Heart right ventricle (tissue), 16 donors: Measurements from ENCODE around the gene TFDP3. TPM values are rescaled to one million over a fixed set of nuclear protein-coding genes. Genes with fewer than 3 reads are reported as not detected.

Source experiments
- ATAC-seq, 8 donors: fragments of 200-7000 bp; cut with Tn5 transposase; one replicate each; pipeline ENCODE4 v1.9.1; 2020; ENCODE audit warnings: mild to moderate bottlenecking in 8 of 8, moderate library complexity in 8 of 8, moderate number of reproducible peaks in 1 of 8
- DNase-seq, 2 donors: peaks; one replicate each; pipeline ENCODE4 v3.0.0-alpha.2; 2020
- H3K27ac ChIP-seq, 10 donors: fragments of 200-600 bp; sonication (generic) in 2 of 10; one replicate each; pipeline versions ENCODE4 v1.5.0 to v1.8.0; 2020 to 2022; ENCODE audit warnings: mild to moderate bottlenecking in 3 of 10
- H3K27me3 ChIP-seq, 7 donors: fragments of 200-600 bp; one replicate each; pipeline ENCODE4 v1.8.0; 2021 to 2022; ENCODE audit warnings: mild to moderate bottlenecking in 2 of 7
- H3K36me3 ChIP-seq, 9 donors: fragments of 200-600 bp; sonication (generic) in 1 of 9; one replicate each; pipeline versions ENCODE4 v1.5.0 to v1.8.0; 2020 to 2022; ENCODE audit warnings: mild to moderate bottlenecking in 2 of 9
- H3K4me1 ChIP-seq, 9 donors: fragments of 200-600 bp; sonication (generic) in 1 of 9; one replicate each; pipeline versions ENCODE4 v1.5.0 to v1.8.0; 2020 to 2022; ENCODE audit warnings: mild to moderate bottlenecking in 4 of 9
- H3K4me3 ChIP-seq, 10 donors: fragments of 200-600 bp; sonication (generic) in 2 of 10; one replicate each; pipeline versions ENCODE4 v1.5.0 to v1.8.0; 2020 to 2022; ENCODE audit warnings: mild to moderate bottlenecking in 7 of 10, moderate library complexity in 2 of 10
- H3K9me3 ChIP-seq, 11 donors: fragments of 200-600 bp in 10 of 11; sonication (generic) in 2 of 11; one replicate each; pipeline versions ENCODE4 v1.5.0 to v1.8.0; 2013 to 2022; ENCODE audit warnings: mild to moderate bottlenecking in 2 of 11, control low read depth in 1 of 11, moderate library complexity in 1 of 11
- CTCF ChIP-seq, 9 donors: fragments of 200-600 bp; sonication (generic) in 2 of 9; IDR thresholded peaks; one replicate each; pipeline versions ENCODE4 v1.5.0 to v1.8.0; 2021 to 2022; ENCODE audit warnings: antibody characterized with exemption in 9 of 9, mild to moderate bottlenecking in 5 of 9, moderate library complexity in 1 of 9
- WGBS, 2 donors: extraction: QIAGEN DNeasy Blood & Tissue Kit; methylation state at CpG; one replicate each; pipeline ENCODE4 v1.1.7; 2013; ENCODE audit warnings: inconsistent platforms in 1 of 2; 5-methylcytosine and 5-hydroxymethylcytosine counted together
- intact Hi-C, 10 donors: fragments of 100-400 bp; cut with DNase I; formaldehyde crosslinking; loops; one replicate each; pipeline versions ENCODE4 v1.11.1 to v1.14.2; 2022
- polyA plus RNA-seq, 2 donors: library from polyadenylated mRNA; stranded (reverse); fragments of 200-250 nt; gene quantifications; one replicate each; pipeline ENCODE4 v1.2.3, GENCODE V29; 2013
- total RNA-seq, 10 donors: library from RNA; stranded (reverse); fragmentation: NEBNext Ultra II Directional in 3 of 10; extraction: Animal tissue kit (Norgen Biotek cat#: 25700) in 3 of 10; gene quantifications; one replicate each; pipeline versions ENCODE4 v1.2.1 to v1.2.4, GENCODE V29; 2021 to 2023
- donor health status: Arrhythmogenic right ventricular cardiomyopathy.
- donor health status: ischemic (EF 13 %, LVEDD 7.1; RV severe dilation, severe dysfunction).
- donor health status: healthy with polysubstance abuse.
- donor health status: DM: no; HTN: yes; CAD: no.
- donor health status: DM: no; HTN: no; CAD: no.
- donor health status: ischemic (EF 25% LVEDD 6.9; RV normal size, moderate dysfunction).
- donor health status: ischemic (EF 25% LVEDD 5.7; RV mildly dilated, moderate dysfunction).
- donor health status: healthy.
- donor health status: DM: yes; HTN: yes; CAD: no.
- donor health status: Ischemic cardiomyopathy.
- donor health status: ischemic (EF 35%, LVEDD 5.7; RV mildly dilated, moderate dysfunction).
- donor health status: nonischemic (EF 11% LVEDD 7.7; RV severe dilation, severe dysfunction).
- donor health status: DM: yes; HTN: yes; CAD: no.
- donor health status: PGD.
- donor health status: ischemic (EF 29% LVEDD 5.4; RV normal size, mild dysfunction).
- donor health status: nonischemic (EF 23%, LVEDD 6.1; RV moderate dilation, normal function).

The TFDP3 gene
- total and polyA plus RNA-seq, 12 donors: not detected

- peaks cover 0 to 28% (median 0%) of the 10 kb centered on the region in 7 donors for H3K27me3 ChIP-seq
- intact Hi-C loops: no loop called here
- no peaks in the 10 kb centered on the region for H3K4me1 ChIP-seq
- ATAC-seq: no peak
- no peak for DNase-seq
- no peak for TF ChIP-seq CTCF (IDR thresholded peaks at IDR 0.05)
- H3K27ac ChIP-seq: no peak overlapping the region
- no peaks in the 10 kb centered on the region for H3K36me3 ChIP-seq
- H3K9me3 ChIP-seq: no peaks in the 10 kb centered on the region
- H3K4me3 ChIP-seq: no peak overlapping the region
- 60 to 61% methylated on average over 8 of the region's 8 CpGs for WGBS, 2 donors
Measured at GRCh38 chrX:133189195-133189594, 29.0 kb downstream of the TFDP3 start.

- Histone ChIP-seq H3K4me1 (no peaks in the 10 kb centered on the region), H3K9me3 (no peaks in the 10 kb centered on the region), H3K27me3 (peaks cover 0 to 22% (median 0%) of the 10 kb centered on the region in 7 donors), H3K4me3 (no peak overlapping the region), H3K27ac (no peak overlapping the region), H3K36me3 (no peaks in the 10 kb centered on the region)
- DNase-seq (no peak), ATAC-seq (no peak)
- WGBS, 2 donors: 69 to 75% methylated on average over 3 of the region's 3 CpGs
- TF ChIP-seq CTCF (IDR thresholded peaks at IDR 0.05): no peak
- intact Hi-C loops: no loop called here
Measured at GRCh38 chrX:133188631-133189030, 29.5 kb downstream of the TFDP3 start.

GRCh38 chrX:133185938-133186337, 32.2 kb downstream of the TFDP3 start:
- ATAC-seq (no peak), DNase-seq (no peak)
- no peaks in the 10 kb centered on the region for H3K36me3 ChIP-seq
- no peak overlapping the region for H3K4me3 ChIP-seq
- no peak overlapping the region for H3K27ac ChIP-seq
- intact Hi-C loops: no loop called here
- no peak for TF ChIP-seq CTCF (IDR thresholded peaks at IDR 0.05)
- peaks cover 0 to 27% (median 0%) of the 10 kb centered on the region in 7 donors for H3K27me3 ChIP-seq
- no peaks in the 10 kb centered on the region for H3K9me3 ChIP-seq
- WGBS, 2 donors: 75 to 85% methylated on average over 2 of the region's 2 CpGs
- H3K4me1 ChIP-seq: no peaks in the 10 kb centered on the region

- Histone ChIP-seq H3K4me3 (no peak overlapping the region), H3K9me3 (no peaks in the 10 kb centered on the region), H3K4me1 (no peaks in the 10 kb centered on the region), H3K27me3 (peaks cover 0 to 25% (median 0%) of the 10 kb centered on the region in 7 donors), H3K36me3 (no peaks in the 10 kb centered on the region), H3K27ac (no peak overlapping the region)
- no peak for DNase-seq
- TF ChIP-seq CTCF (IDR thresholded peaks at IDR 0.05): no peak
- no peak for ATAC-seq
- 80 to 91% methylated on average over 4 of the region's 4 CpGs for WGBS, 2 donors
- intact Hi-C loops: no loop called here
Measured at GRCh38 chrX:133185119-133185518, 33.0 kb downstream of the TFDP3 start.
